NCI-H748 (cell line): Measurements from ENCODE around the gene PLCXD1.

Experiments used
- DNase-seq: peaks from one replicate; lab custom pipeline; 2025; ENCODE audit not compliant: unreplicated experiment; lab: John Stamatoyannopoulos, UW

Gene PLCXD1

GRCh38 chrX:333611-334311 lies 52.6 kb downstream of the PLCXD1 start:
- DNase-seq, result no peak

GRCh38 chrX:334331-334891 lies 53.2 kb downstream of the PLCXD1 start:
- DNase-seq, result no peak

- DNase-seq, result no peak
Observed at GRCh38 chrX:334971-335757, 54.0 kb downstream of the PLCXD1 start.

- DNase-seq, result no peak
Observed at GRCh38 chrX:335758-336155, 54.6 kb downstream of the PLCXD1 start.

DNA sequence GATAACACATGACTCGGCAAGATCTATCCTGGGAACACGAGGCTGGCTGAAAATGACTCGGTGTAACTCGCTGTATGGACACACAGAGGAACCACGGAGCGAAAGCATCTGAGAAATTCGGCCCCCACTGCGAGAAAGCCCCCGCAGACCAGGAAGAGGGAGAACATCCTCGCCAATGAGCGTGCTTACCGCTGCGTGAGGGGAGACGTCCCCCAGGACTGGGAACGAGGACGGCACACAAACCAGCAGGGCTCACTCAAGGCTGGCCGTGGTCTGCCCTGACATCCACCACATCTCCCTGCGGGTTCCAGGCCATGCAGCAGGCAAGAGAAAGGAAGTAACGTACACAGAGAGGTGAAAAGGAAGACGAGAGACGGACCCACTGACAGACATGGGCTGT lies 55.0 kb downstream of the PLCXD1 start:
- no peak for DNase-seq

DNA sequence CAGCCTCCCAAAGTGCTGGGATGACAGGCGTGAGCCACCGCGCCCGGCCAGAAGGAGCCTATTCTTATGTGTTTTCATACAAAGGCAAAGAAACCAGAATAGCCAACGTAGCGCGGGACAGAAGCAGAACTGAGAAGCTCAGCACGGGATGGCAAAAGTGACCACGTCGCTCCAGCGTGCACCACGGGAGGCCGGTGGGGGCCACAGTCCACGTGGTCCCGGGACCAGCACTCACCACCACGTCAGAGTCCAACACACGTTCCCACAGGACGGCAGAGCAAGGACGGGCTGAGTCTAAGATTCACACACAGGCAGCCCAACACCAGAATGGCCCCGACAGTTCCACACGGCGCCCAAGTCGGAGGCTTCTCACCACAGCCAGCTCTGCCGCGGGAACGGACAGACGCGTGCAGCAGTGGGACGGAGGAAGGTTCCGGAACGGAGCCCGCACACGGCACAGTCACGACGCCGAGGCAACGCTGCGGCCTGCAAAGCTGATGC lies 56.2 kb downstream of the PLCXD1 start:
- DNase-seq, result no peak

DNA sequence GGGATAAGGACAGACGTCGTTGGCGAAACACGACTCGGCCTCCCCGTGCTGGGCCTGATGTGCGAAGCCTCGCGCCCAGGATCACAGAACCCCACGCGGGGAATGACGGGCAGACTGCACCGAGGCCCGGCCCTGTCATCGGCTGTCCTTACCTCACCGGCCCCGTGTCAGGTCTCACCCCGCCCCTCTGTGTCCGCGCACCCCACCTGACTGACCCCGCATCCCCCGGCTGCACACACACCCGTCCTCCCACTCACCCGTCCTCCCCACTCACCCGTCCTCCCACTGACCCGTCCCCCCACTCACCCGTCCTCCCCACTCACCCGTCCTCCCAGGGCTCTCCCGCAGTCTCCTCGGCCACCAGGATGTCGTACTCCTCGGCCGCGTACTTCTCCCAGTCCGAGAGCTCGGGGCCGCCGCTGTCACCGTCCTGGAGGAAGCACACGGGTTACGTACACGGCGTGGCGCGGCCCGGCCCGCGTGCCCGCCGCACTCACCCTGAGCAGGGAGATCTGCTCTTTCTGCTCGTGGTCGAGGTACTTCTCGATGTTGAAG lies 57.2 kb downstream of the PLCXD1 start:
- DNase-seq, result no peak

- DNase-seq, result no peak
Observed at GRCh38 chrX:338836-339400, 57.7 kb downstream of the PLCXD1 start.

GRCh38 chrX:340121-340520 lies 58.9 kb downstream of the PLCXD1 start:
- no peak for DNase-seq

GRCh38 chrX:340641-341423 lies 59.7 kb downstream of the PLCXD1 start:
- no peak for DNase-seq

DNA sequence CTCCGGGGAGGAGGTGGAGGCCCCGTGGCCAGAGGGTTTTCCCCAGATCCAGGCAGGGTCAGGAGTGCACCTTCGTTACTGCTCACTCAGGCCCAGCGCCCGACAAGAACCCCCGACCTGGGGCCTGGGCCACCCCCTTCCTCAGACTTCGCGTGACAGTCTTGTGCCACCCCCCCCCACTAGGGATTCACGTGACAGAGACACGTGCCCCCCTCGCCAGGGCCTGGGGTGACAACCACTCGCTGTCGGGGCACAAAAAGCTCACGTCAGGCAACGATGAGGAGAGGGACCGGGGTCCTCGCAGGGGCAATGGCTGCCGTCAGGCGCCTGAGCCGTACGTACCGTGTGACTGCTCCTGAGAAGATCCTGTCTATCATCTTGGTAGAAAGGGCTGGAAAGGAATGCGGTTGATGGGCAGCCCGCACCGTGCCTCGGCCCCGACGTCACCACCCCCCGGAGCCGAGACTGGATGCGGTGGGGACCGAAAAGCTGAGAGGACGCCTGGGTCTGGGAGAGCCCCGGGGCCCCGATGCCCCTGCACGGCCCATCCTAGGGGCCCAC lies 60.4 kb downstream of the PLCXD1 start:
- DNase-seq, result no peak

- DNase-seq, result no peak
Observed at GRCh38 chrX:344371-344901, 63.3 kb downstream of the PLCXD1 start.

DNA sequence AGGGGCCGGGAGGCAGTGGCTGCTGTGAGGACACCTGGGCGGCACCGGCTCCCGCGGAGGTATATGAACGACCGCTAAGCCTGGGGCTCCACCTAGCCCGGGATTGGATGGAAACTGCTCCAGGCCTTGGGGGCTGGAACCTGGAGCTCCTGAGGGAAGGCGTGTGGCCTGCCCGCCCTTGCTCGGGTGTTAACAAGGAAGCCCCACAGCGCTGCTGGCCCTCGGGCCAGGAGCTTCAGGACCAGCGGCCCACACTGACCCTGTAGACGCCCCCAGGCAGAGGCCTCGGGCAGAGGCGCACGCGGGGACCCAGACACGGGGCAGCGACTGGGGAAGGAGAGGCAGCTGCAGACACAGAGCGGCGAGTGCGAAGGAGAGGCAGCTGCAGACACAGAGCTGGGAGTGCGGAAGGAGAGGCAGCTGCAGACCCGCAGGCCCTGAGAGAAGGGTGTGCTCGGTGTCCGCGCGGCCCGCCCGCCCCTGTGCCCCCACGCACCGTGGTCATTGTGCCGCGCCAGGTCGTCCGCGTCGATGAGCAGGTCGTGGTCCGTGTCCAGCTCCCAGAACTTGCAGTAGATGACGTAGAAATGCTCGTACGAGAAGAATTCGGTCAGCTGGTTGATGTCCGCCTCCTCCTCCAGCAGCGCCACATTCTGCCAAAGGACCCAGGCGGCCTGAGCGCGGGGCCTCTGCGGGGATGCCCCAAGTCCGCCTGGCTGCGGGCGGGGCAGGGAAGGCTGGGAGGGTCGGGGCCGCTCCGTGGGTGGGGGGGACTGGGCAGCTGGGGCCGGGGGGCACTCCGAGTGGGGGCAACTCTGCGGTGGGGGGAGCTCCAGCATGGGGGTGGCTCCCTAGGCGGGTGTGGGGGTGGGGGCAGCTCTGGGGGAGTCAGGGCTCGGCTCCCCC lies 64.1 kb downstream of the PLCXD1 start:
- no peak for DNase-seq

GRCh38 chrX:346034-346813 lies 65.0 kb downstream of the PLCXD1 start:
- no peak for DNase-seq

- DNase-seq, result no peak
Observed at GRCh38 chrX:347351-348117, 66.4 kb downstream of the PLCXD1 start.

- DNase-seq, result no peak
Observed at GRCh38 chrX:348461-349117, 67.4 kb downstream of the PLCXD1 start.

GRCh38 chrX:349196-349595 lies 68.0 kb downstream of the PLCXD1 start:
- no peak for DNase-seq
